Measurements from ENCODE around the gene CRHR2.

DNA sequence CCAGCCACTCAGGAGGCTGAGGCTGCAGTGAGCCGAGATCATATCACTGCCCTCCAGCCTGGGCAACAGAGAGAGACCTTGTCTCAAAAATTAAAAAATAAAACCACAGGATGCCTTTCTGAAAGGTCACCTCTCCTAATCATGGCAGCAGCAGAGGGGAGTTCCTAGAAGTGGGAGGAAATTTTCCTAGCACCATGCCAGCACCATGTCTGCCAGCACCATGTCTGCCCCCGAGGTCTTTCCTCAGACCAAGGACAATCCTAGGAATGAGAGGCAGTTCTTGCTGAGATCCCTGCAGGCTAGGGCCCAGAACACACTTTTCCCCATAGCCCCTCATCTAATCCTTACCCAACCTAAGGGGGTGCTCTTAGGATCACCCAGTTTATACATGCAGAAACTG lies 47.4 kb upstream of the CRHR2 start:
- TF ChIP-seq, protein P1, sequence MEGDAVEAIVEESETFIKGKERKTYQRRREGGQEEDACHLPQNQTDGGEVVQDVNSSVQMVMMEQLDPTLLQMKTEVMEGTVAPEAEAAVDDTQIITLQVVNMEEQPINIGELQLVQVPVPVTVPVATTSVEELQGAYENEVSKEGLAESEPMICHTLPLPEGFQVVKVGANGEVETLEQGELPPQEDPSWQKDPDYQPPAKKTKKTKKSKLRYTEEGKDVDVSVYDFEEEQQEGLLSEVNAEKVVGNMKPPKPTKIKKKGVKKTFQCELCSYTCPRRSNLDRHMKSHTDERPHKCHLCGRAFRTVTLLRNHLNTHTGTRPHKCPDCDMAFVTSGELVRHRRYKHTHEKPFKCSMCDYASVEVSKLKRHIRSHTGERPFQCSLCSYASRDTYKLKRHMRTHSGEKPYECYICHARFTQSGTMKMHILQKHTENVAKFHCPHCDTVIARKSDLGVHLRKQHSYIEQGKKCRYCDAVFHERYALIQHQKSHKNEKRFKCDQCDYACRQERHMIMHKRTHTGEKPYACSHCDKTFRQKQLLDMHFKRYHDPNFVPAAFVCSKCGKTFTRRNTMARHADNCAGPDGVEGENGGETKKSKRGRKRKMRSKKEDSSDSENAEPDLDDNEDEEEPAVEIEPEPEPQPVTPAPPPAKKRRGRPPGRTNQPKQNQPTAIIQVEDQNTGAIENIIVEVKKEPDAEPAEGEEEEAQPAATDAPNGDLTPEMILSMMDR (conservative IDR thresholded peaks at IDR 0.05; ENCODE audit: low read depth, low read length), result no peak
- no peak for TF ChIP-seq EZH2 (IDR thresholded peaks at IDR 0.05; ENCODE audit: borderline replicate concordance, low read depth, low read length, poor library complexity, severe bottlenecking)

All from A673 (cell line).